DLD1 (cell line): Measurements from ENCODE around the gene PDE4B.

Source experiments
- in situ Hi-C: cut with HindIII; loops from 2 replicates; pipeline ENCODE4 v1.10.0; 2017; ENCODE audit warnings: low sequenced_read_pairs

The PDE4B gene

DNA sequence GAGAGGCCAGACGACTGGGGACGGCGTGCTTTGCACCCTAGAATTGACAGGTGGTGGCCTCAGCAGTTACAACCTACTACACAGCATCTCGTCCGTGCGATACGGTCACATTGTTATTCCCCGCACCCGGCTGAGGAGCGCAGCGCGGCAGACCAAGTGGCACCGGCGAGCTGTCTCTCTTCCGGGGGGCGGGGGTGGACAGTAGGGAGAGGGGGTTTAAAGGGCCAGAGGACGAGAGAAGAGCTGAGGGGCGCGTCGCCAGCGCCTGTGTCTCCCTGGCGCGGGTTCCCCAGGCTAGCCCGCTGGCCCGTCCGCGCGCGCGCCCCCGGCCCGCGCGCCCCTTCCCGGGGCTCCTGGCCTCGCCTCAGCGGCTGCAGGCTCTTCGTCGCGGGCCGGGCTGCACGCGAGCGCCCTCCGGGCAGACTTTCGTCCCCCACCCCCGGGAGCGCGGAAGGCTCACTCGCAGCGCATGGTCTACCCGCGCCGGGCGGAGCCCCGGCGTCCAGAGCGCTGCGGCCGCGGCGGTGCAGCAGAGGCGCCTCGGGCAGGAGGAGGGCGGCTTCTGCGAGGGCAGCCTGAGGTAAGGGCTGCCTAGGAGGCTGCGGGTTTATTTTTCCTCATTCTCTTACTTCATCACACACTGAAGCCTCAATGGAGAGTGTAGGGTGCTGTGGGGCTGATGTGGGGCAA, at the start of gene PDE4B:
Gene PDE4B, plus strand, starts transcription at position 227 of the 690 bp plus-strand sequence.
- in situ Hi-C loops: no loop called here

DNA sequence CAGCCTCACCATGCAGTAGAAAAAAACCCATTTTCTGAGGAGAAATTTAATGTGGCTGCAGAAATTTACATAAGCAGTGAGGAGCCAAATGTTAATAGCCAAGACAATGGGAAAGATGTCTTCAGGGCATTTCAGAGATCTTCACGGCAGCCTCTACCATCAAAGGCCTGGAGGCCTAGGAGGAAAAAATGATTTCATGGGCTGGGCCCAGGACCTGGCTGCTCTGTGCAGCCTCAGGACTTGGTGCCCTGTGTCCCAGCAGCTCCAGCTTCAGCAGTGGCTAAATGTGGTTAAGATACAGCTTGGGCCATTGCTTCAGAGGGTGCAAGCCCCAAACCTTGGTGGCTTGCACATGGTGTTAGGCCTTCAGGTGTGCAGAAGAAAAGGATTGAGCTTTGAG, 48.0 kb upstream of the PDE4B start:
- in situ Hi-C loops: no loop called here

DNA sequence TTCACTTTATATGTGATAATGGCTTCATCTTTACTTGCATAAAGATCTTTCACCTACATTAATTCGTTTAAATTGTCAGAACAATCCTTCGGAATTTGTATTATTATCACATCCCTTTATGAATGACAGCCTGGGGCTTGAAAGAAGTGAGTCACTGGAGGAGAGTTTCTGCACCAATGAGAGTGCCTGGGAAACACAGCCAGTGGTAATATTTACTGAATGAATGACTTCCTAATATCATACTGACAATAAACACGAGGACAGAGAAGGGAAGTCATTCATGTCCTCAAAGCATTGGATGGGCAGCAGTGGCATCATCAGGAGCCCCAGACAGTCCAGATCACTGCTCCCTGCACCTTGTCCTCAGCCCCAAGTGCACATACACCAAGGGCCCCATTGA, 40.7 kb upstream of the PDE4B start:
- in situ Hi-C loops: no loop called here

DNA sequence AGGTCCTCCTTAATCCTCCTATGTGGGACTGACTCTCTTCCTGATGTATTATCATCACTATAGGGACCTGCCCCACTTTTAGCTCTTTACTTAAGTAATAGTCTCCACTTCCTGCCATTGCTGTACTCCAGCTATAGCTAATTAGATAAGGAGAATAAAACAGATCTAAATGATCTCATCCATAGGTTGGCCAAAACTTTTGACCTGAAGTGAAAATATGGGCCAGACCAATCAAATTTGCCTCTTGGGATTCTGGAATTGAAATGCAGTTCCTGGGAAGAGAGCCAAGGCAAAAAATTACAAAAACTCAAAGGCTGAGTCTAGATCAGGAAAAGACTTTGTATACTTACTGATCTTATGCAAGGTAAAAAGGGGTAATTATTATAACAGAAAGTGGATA, 36.1 kb upstream of the PDE4B start:
- in situ Hi-C loops: no loop called here

DNA sequence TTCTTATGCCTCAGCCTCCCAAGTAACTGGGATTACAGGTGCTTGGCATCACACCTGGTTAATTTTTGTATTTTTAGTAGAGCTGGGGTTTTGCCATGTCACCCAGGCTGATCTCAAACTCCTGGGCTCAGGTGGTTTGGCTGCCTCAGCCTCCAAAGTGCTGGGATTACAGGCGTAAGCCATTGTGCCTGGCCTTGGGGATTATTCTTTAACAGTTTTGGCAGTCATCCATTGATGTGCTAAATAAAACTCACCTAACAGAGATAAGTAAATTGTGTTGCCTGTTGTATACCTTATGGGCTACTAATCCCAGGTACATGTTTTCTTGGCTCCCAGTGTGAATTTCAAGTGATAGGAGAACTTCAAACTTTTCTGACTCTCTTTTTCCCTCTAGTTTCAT, 35.2 kb upstream of the PDE4B start:
- in situ Hi-C loops: no loop called here

DNA sequence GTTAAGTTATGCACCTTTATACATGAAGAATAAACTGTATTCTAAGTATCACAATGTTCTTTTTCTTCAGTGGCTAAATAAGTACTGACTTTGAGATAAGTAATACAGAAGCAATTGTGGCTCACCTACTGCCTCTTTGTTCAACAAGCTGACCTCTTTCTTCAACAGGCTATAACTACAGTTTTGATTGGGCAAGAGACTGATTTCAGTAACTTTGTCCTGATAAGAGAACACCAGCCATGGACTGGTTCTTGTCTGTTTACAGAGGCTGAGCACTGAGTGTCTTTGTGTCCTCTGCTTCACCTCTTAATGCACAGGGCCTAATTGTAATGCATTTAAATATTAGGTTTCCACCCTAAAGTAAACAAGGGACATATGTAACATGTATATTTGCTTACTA, 34.6 kb upstream of the PDE4B start:
- in situ Hi-C loops: no loop called here

DNA sequence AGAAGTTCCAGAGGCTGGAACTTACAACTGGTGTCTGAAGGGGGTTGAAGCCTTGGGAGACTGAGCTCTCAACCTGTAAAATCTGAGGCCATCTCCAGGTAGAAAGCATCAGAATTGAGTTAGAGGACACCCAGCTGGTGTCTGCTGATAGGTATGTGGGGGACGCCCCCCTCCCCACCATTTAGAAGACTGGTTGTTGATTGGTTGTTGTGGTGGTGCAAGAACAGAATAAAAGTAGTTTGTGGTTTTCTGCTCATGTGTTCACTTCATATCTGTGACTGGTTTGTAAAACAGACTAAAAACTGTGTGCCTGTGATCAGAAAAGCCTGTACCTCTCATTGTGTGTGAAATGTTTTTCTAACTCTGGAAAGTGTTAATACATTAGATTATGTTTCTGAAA, 33.2 kb upstream of the PDE4B start:
- in situ Hi-C loops: no loop called here

DNA sequence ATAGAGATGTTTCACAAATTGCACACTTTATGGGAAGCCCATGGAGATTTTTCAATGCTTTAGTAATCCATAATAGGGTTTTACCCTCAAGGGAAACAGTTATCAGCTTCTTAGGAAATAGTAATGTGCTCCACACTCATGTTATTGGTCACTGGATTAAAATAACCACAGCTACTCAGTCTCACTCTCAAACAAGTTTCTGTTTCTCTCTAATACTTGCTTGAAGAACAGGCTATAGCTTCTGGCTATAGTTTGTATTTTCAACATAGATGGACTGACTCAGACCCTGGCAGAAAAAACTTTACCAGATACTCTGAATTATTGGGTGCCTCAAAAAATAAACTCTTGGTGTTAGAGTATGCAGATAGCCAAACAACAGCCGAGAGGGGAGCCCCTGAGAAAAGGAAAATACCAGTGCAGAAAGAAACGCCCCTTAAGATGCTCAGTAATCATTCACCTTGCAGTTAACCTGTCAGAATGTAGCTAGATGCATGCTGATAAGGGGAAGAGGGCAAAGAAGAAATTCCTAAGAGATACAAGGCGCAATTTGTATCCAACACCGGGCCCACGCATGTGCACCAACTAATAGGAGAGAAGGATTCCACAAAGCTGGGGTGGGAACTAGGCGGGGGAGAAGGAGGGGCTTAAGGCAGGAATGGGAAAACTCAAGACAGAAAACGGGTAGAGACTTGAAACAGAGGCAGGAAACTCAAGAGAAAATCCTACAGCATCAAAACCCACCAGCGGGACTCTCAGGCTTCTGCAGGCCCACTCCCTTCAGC, 30.4 kb upstream of the PDE4B start:
- in situ Hi-C loops: no loop called here

DNA sequence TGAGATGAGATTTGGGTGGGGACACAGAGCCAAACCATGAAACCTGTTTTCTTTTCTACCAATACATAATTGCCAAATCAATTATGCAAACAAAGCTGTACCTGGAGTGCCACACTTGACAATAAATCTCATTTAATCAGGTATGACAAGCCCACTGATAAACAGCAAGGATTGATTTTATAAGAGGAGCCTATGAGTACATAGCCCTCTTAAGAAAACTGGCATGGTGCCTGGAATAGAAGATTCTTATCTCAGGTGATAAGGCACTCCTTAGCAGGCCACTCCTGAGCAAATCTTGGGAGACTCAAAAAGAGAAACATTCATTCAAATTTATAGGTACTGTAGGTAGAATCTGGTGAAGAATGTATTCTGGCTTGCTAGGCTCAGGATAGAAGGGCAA, 28.6 kb upstream of the PDE4B start:
- in situ Hi-C loops: no loop called here

DNA sequence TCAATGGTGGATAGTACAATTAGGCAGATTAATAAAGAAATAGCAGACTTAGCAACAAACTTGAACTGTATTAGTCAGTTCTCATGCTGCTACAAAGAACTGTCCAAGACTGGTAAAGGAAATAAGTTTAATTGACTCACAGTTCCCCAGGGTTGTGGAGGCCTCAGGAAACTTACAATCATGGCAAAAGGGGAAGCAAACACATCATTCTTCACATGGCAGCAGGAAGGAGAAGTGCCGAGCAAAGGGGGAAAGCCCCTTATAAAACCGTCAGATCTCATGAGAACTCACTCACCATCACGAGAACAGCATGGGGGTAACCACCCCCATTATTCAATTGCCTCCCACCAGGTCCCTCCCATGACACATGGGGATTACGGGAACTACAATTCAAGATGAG, 27.1 kb upstream of the PDE4B start:
- in situ Hi-C loops: no loop called here

DNA sequence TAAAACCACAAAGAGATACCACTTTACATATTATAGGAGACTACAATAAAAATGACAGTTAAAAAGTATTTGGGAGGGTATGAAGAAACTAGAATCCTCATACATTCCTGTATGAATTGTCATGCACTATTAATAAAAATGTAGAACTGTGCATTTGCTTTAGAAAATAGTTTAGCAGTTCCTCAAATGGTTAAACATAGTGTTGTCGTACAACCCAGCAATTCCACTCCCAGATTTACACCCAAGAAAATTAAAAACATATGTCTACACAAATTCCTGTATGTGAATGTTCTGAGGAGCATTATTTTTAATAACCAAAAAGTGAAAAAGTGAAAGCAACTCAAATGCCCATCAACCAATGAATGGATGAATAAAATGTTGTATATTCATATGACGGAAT, 23.1 kb upstream of the PDE4B start:
- in situ Hi-C loops: no loop called here

DNA sequence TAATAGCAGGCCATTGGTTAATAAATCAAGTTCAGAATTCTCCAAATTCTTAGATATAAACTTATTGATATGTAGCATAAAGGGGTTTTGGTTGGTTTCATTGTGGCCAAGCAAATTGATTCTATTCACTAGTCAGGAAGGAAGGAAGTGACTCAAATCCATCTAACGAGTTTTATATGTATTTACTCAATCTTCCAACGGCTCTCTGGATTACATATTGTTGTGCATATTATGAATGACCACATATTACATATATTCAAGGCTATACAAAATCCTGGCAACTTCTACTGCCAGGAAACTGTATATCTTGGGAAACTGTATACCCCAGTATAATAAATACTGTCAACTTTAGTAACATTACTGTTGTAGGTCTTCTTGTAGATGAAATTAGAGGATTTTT, 20.1 kb upstream of the PDE4B start:
- in situ Hi-C loops: no loop called here

DNA sequence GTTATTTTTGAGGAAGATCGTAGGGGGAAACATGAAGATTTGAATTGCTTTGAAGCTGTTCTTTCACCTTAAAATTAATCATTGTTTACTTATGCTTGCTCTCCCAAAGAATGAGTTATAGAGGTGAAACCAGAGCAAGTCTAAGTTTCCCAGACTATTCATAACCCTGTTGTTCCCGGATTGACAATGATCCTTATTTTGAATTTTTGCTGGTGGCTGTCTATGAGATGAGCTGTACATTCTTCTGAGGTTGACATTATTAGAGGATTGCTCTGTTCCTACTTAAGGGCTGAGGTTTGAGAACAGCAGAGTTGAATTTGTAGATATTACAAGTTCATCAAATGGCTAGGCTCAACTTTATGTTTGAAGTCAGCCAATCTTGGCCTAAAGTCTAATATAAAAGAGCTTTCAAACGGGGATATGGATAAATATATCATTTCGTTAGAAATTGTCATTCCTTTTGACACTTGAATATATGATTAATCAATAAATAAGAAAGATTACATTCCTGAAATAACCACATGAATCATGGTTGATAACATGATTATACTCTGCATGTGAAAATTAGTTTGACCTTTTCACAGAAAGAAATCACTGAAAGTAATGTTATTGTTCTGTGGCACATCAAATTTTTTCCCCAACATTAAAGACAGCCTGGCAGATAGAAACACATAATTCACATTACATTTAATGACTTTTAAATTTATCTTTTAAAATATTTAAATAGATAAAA, 19.1 kb upstream of the PDE4B start:
- in situ Hi-C loops: no loop called here

DNA sequence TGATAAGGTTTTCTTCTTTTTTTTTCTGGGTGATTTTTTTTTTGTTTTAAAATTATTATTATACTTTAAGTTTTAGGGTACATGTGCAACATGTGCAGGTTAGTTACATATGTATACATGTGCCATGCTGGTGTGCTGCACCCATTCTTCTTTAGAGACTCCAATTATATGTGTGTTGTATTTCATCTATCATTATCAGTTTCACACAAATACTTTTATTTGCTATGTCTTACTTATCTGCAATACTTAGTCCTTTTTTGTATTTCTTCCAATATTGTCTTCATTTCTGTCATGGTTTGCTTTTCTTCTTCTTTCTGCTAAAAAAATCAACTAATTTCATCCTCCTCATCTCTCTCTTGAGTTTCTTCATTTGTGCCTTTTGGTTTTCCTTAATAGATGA, 3.9 kb upstream of the PDE4B start:
- in situ Hi-C loops: no loop called here

DNA sequence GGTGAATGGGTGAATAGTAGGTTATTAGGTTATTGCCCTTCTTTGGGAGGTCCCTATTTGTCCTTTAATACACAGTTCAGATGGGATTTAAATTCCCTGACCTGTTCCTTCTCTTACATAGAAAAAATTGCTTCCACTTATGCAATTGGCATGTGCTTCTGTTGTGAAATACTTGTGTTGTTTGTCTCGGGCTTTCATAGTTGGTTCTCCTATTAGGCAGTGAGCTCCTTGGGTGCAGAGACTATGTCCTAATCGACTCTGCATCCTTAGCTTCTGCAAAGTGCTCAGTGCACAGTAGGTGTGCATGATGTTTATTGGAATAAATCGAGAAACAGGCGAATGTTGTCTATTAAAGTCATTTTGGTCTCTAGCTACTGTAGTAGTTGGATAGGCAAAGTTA, 1.3 kb upstream of the PDE4B start:
- in situ Hi-C loops: no loop called here

DNA sequence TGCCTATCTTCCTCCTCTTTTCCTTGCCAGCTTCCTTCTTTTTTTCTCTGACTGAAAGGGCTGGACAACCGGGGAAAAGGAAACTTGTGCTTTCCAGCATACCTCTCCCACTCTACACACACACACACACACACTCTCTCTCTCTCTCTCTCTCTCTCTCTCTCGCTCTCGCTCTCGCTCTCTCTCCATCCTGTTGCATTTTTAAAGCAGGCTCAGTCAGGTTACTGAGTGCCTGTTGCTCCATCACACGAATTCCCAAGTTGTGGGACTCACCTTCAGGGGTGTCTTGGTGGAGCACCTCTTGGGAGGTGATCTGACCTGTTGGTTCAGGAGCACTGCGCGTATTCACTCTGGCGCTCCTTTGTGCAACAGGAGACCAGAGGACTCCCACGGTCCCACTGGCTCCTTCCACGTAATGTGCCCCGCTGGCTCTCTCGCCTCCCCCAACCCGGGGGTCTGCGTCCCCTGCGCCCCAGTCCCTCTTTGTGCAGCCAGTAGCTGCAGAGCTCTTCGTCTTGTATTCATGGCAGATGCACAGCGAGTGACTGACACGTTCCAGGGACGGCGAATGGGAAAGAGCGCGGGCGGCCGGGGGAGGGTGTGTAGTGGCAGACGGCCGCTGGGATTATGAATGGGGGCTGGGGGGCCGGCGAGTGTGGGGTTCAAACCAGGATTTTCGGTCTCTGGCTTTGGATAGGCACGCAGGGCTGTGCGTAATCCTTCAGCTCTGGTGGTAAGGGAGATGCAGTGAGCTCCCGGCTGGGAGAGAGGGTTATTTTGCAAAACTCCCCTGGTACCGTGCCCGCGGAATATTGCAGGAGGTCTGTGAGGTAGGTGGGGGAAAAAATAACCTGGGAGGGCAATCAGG, 660 bp upstream of the PDE4B start:
- in situ Hi-C loops: no loop called here

DNA sequence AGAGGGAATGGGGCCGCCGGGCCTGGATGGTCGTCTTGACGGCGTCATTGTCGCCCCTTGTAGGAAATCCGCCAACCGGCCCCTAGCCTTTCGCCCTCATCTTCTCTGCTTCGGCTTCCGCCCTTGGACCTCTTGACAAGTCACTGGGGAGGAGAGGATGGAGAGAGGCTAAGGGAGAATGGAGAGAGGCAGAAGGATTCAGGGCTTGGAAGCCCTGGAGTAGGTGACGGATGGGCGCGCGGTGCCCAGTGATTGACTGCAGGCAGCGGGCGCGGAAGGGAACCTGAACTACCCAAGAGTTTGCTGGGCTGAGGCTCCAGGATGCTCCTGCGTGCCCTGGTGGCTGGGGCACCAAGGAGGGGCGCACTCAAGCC, 651 bp downstream of the PDE4B start:
- in situ Hi-C loops: no loop called here

DNA sequence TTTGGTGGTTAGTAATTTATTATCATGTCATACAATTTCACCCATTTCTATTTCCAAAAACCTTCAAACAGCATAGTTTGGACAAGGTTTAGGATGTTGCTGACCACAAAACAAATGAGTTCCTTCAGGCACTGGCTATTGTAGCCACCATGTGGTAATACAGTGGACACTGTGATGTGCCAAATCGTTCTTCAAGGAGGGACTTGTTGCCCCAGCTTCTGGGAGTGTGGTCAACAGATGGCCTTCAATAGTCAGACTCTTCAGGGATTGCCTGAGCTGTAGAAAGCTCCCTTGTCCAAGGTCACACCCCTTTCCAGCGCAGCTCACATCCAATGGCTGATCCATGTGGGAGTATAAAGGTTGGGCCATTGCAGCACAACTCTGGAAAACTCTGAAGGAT, 2.6 kb downstream of the PDE4B start:
- in situ Hi-C loops: no loop called here

DNA sequence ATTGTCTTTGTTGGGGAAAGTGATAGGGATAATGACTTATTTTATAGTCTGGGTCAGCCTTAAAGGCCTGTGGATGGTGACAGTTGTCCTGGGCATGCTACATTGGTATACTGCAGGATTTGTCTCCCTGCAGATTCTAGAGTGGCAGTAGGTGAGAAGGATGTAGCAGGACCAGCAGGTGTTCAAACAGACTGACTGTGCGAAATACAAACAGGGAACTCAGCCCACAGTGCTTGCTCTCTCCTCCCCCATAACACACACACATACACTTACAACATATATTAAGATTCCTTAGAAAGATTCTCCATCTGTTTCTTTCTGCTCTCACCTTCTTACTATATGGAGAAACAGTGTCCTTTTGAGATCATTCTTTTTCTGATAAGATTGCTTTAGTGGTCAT, 6.9 kb downstream of the PDE4B start:
- in situ Hi-C loops: no loop called here

DNA sequence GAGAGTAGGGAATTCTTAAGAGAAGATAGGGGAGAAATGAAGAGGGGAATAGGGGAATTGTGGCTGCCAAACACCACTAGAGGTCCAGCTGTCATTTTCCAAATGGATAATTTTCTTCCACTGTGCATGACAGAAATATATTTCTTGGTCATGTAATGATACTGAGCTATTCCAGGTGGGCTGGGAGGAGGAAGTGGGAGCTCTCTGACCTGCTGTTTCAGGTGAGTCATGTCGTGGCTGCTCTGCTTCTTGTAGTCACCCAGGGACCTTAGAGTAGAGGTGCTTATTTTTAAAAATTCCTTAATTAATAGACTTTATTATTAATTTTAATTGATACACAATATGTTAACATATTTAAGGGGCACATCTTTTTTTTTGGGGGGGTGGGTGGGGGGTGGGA, 11.9 kb downstream of the PDE4B start:
- in situ Hi-C loops: no loop called here

DNA sequence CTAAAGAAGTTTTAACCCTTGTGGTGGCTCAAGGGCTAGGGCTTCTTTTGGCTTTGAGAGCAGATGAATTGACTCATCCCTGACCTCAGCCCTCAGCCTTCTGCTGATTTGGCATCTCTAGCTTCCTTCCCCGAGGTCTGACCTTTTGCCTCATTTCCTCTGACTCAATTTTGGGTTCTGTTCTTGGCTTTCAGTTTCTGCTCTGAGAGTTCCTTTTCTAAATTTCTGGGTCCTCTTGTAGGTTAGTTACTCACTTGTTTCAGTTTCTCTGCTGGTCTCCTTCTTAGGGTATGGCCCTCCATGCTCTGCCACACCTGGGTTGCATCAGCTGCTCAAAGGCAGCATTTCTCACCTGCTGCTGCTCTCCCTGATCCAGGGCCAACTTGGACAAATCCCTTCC, 19.4 kb downstream of the PDE4B start:
- in situ Hi-C loops: no loop called here
